Thyroid gland (tissue), 4 donors: ENCODE measurements around the gene CREB3L1.

Experiments used
- POLR2A ChIP-seq, 2 donors: fragments of 450-650 bp; IDR thresholded peaks; one replicate each; pipeline ENCODE4 v1.6.1; 2017; ENCODE audit warnings: antibody characterized with exemption in 2 of 2, mild to moderate bottlenecking in 2 of 2, moderate library complexity in 1 of 2
- TF ChIP-seq, protein P1 (sequence below), 6 experiments: fragments of 200-600 bp in 3 of 6; fragments of 450-650 bp in 3 of 6; sonication (generic) in 3 of 6; IDR thresholded peaks; one replicate each; pipeline ENCODE4 v1.5.1; 2016 to 2019; ENCODE audit warnings: antibody characterized with exemption in 6 of 6, mild to moderate bottlenecking in 2 of 6, inconsistent platforms in 1 of 6, moderate library complexity in 1 of 6

DNA sequence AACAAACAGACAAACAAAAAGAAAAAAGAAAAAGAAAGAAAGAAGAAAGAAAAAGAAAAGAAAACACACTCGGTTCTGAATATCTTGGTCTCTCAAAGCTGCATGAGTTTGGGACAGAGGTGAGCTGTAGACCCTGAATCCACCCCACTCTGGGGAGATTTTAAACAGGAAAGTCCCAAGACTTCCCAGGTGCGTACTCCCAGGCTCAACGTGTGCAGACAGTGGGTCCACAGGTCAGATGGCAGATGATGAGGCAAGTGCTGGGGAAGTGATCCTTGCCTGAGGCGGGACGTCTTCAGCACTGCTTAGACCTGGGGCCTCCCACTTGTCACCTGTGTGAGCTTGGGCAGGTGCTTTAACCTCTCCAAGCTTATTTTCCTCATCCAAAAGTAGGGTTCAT is 9.3 kb downstream of the CREB3L1 start:
- no peak for TF ChIP-seq POLR2A (IDR thresholded peaks at IDR 0.05)
- TF ChIP-seq, protein P1, sequence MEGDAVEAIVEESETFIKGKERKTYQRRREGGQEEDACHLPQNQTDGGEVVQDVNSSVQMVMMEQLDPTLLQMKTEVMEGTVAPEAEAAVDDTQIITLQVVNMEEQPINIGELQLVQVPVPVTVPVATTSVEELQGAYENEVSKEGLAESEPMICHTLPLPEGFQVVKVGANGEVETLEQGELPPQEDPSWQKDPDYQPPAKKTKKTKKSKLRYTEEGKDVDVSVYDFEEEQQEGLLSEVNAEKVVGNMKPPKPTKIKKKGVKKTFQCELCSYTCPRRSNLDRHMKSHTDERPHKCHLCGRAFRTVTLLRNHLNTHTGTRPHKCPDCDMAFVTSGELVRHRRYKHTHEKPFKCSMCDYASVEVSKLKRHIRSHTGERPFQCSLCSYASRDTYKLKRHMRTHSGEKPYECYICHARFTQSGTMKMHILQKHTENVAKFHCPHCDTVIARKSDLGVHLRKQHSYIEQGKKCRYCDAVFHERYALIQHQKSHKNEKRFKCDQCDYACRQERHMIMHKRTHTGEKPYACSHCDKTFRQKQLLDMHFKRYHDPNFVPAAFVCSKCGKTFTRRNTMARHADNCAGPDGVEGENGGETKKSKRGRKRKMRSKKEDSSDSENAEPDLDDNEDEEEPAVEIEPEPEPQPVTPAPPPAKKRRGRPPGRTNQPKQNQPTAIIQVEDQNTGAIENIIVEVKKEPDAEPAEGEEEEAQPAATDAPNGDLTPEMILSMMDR (IDR thresholded peaks at IDR 0.05): no peak
